K562 (cell line): ENCODE data around the gene SNX9. TPM values are rescaled to one million over a fixed set of nuclear protein-coding genes. Genes with fewer than 3 reads are reported as not detected.
A peak's percentile ranks its signal among the peaks of the same experiment; 100 is the strongest.

Source experiments
- ZNF584 ChIP-seq: fragments of 200-800 bp; sonication (Bioruptor generic); IDR thresholded peaks from 2 replicates; pipeline ENCODE4 v1.6.1; 2016; ENCODE audit warnings: low read depth, mild to moderate bottlenecking, missing genetic modification characterization, missing compliant biosample characterization
- polyA plus RNA-seq, 8 experiments: library from polyadenylated mRNA; depleted of rRNA in 4 of 8; stranded (reverse) in 5 of 8; unstranded in 3 of 8; fragments of >200 nt; fragmentation: Nextera tagmentation in 2 of 8; fragmentation: Illumina TruSeq in 1 of 8; extraction: Ambion mirVana in 2 of 8; extraction: Trizol in 1 of 8; gene quantifications; 2 replicates each; pipeline versions ENCODE4 v1.2.1 to v1.2.3, GENCODE V29; 2011 to 2014; ENCODE audit warnings: inconsistent platforms in 1 of 8, missing spikeins in 1 of 8
- total RNA-seq, 7 experiments: library from RNA; depleted of rRNA in 6 of 7; stranded (reverse); fragments of >200 nt in 6 of 7; fragmentation: Illumina TruSeq in 2 of 7; extraction: Trizol in 2 of 7; gene quantifications; 2 replicates each; pipeline versions ENCODE4 v1.2.1 to v1.2.3, GENCODE V29; 2011 to 2021; ENCODE audit warnings: low replicate concordance in 1 of 7
- TF ChIP-seq, protein P1 (sequence below), 2 experiments: fragments of 450-650 bp; formaldehyde crosslinking in 1 of 2; IDR thresholded peaks; 2 replicates each; pipeline versions ENCODE4 v1.4.0 to v1.6.1; 2014 to 2020; ENCODE audit warnings: mild to moderate bottlenecking in 2 of 2, borderline replicate concordance in 1 of 2, low read depth in 1 of 2
- TF ChIP-seq, protein P2 (sequence below), 2 experiments: fragments of 450-650 bp; IDR thresholded peaks; 2 replicates each; pipeline ENCODE4 v1.6.1; 2018; ENCODE audit warnings: mild to moderate bottlenecking in 2 of 2, low read depth in 1 of 2; ENCODE audit not compliant: partially characterized antibody in 2 of 2

SNX9 gene
- total and polyA plus RNA-seq, 9 of the 15 experiments (the other 6 are each of a cell fraction or from before 2014, with no cell fraction given) = 6.0 to 81.7 (median 57.1) TPM

DNA sequence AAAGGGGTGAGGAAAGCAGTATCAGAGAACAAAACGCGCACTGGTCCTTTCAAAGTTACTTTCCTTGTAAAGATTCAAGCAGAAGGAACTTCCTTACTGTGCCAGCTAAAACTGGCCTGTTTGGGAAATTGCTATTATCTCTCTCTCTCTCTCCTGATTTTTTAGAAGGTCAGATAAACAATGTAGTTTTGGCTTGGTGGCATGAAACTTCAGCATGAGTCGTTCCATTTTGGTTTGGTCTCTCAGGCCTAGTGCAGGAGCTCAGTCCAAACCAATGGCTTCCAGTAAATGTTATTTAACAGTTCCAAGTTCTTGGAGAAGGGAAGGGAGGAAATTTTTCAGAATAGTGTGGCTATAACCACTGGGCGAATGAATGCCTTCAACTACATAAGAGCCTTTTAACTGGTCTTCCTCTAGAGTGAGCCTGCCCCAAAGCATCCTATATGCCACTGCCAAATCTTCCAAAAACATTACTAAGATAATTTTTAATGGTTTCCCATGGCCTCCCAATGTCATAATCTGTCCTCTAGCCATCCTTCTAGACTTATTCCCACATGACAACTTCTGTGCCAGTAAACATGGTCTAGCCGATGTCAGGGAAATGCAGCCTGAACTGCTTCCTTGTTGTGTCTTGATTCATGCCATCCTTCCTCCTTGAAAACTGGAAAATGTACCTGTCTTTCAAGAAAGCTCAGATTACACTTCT lies 9.1 kb upstream of the SNX9 start (continued):
- peak; percentile 86 for TF ChIP-seq ZNF584 (CRISPR knock-in tag)
- TF ChIP-seq, protein P1, sequence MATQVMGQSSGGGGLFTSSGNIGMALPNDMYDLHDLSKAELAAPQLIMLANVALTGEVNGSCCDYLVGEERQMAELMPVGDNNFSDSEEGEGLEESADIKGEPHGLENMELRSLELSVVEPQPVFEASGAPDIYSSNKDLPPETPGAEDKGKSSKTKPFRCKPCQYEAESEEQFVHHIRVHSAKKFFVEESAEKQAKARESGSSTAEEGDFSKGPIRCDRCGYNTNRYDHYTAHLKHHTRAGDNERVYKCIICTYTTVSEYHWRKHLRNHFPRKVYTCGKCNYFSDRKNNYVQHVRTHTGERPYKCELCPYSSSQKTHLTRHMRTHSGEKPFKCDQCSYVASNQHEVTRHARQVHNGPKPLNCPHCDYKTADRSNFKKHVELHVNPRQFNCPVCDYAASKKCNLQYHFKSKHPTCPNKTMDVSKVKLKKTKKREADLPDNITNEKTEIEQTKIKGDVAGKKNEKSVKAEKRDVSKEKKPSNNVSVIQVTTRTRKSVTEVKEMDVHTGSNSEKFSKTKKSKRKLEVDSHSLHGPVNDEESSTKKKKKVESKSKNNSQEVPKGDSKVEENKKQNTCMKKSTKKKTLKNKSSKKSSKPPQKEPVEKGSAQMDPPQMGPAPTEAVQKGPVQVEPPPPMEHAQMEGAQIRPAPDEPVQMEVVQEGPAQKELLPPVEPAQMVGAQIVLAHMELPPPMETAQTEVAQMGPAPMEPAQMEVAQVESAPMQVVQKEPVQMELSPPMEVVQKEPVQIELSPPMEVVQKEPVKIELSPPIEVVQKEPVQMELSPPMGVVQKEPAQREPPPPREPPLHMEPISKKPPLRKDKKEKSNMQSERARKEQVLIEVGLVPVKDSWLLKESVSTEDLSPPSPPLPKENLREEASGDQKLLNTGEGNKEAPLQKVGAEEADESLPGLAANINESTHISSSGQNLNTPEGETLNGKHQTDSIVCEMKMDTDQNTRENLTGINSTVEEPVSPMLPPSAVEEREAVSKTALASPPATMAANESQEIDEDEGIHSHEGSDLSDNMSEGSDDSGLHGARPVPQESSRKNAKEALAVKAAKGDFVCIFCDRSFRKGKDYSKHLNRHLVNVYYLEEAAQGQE (IDR thresholded peaks at IDR 0.05; ENCODE audit: borderline replicate concordance) = peak; percentile 74
- TF ChIP-seq, protein P1 (CRISPR knock-in tag; IDR thresholded peaks at IDR 0.05; ENCODE audit: low read depth) = no peak
- TF ChIP-seq, protein P2, sequence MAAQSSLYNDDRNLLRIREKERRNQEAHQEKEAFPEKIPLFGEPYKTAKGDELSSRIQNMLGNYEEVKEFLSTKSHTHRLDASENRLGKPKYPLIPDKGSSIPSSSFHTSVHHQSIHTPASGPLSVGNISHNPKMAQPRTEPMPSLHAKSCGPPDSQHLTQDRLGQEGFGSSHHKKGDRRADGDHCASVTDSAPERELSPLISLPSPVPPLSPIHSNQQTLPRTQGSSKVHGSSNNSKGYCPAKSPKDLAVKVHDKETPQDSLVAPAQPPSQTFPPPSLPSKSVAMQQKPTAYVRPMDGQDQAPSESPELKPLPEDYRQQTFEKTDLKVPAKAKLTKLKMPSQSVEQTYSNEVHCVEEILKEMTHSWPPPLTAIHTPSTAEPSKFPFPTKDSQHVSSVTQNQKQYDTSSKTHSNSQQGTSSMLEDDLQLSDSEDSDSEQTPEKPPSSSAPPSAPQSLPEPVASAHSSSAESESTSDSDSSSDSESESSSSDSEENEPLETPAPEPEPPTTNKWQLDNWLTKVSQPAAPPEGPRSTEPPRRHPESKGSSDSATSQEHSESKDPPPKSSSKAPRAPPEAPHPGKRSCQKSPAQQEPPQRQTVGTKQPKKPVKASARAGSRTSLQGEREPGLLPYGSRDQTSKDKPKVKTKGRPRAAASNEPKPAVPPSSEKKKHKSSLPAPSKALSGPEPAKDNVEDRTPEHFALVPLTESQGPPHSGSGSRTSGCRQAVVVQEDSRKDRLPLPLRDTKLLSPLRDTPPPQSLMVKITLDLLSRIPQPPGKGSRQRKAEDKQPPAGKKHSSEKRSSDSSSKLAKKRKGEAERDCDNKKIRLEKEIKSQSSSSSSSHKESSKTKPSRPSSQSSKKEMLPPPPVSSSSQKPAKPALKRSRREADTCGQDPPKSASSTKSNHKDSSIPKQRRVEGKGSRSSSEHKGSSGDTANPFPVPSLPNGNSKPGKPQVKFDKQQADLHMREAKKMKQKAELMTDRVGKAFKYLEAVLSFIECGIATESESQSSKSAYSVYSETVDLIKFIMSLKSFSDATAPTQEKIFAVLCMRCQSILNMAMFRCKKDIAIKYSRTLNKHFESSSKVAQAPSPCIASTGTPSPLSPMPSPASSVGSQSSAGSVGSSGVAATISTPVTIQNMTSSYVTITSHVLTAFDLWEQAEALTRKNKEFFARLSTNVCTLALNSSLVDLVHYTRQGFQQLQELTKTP (IDR thresholded peaks at IDR 0.05; ENCODE audit: low read depth in 1 of 2, partially characterized antibody in 2 of 2) = peak in 1 of 2 experiments; percentile 27
